K562 (cell line): ENCODE measurements around the gene TPI1.

ENCODE experiments used
- EP400 ChIP-seq: fragments of 450-650 bp; IDR thresholded peaks from 2 replicates; pipeline ENCODE4 v1.6.1; 2017; ENCODE audit warnings: antibody characterized with exemption, mild to moderate bottlenecking, moderate library complexity
- GTF2F1 ChIP-seq: IDR thresholded peaks from 2 replicates; pipeline ENCODE4 v1.6.1; 2011; ENCODE audit warnings: low read depth, low read length, improper control_type of control experiment
- HIVEP1 ChIP-seq: fragments of 250-450 bp; sonication (Bioruptor Pico); IDR thresholded peaks from 2 replicates; pipeline ENCODE4 v1.4.0; 2020; ENCODE audit warnings: mild to moderate bottlenecking
- PHB2 ChIP-seq: fragments of 450-650 bp; IDR thresholded peaks from 2 replicates; pipeline ENCODE4 v1.6.1; 2017; ENCODE audit warnings: low read depth
- PTBP1 ChIP-seq: fragments of 200-400 bp; formaldehyde crosslinking; IDR thresholded peaks from 2 replicates; pipeline ENCODE4 v1.6.1; 2017; ENCODE audit warnings: low read depth, low read length
- STAG1 ChIP-seq: sonication (generic); formaldehyde crosslinking; IDR thresholded peaks from 2 replicates; pipeline ENCODE4 v1.5.0; 2020; ENCODE audit warnings: missing genetic modification reagents, borderline replicate concordance
- TCF7 ChIP-seq: sonication (generic); IDR thresholded peaks from 2 replicates; pipeline ENCODE4 v1.6.1; 2016; ENCODE audit warnings: antibody characterized with exemption, borderline replicate concordance
- TEAD4 ChIP-seq, 2 experiments: sonication (generic) in 1 of 2; formaldehyde crosslinking in 1 of 2; IDR thresholded peaks; 2 replicates each; pipeline versions ENCODE4 v1.6.1 to v1.8.0; 2012 to 2022; ENCODE audit warnings: borderline replicate concordance in 1 of 2, inconsistent platforms in 1 of 2, low read length in 1 of 2, mild to moderate bottlenecking in 1 of 2, missing genetic modification reagents in 1 of 2
- ZNF24 ChIP-seq: fragments of 450-650 bp; IDR thresholded peaks from 2 replicates; pipeline ENCODE4 v1.6.1; 2016
- ZNF316 ChIP-seq: fragments of 450-650 bp; IDR thresholded peaks from 2 replicates; pipeline ENCODE4 v1.6.1; 2016
- TF ChIP-seq, protein P1 (sequence below), 2 experiments: fragments of 450-650 bp in 1 of 2; sonication (generic) in 1 of 2; formaldehyde crosslinking in 1 of 2; IDR thresholded peaks in 1 of 2; conservative IDR thresholded peaks in 1 of 2; 2 replicates each; pipeline versions ENCODE4 v1.6.1 to v1.8.1; 2016 to 2023; ENCODE audit warnings: mild to moderate bottlenecking in 2 of 2, moderate library complexity in 2 of 2, inconsistent platforms in 1 of 2, missing genetic modification reagents in 1 of 2

DNA sequence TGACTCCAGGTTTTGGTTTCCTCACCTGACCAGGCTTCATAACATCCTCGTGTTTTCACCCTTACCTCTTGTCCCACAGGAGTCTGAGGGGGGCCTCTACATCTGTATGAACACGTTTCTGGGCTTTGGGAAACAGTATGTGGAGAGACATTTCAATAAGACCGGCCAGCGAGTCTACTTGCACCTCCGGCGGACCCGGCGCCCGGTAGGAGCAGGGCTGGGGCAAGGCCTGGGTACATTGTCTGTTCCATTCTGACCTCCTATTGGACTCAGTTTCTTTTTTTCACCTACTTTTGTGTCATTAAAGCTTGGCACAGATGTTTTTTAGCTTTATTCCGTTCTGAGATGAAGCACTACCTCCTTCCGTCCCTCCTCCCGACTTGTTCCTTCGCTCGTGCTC is 12.0 kb upstream of the TPI1 start:
- no peak for TF ChIP-seq GTF2F1
- TF ChIP-seq PHB2: no peak
- no peak for TF ChIP-seq TCF7
- TF ChIP-seq STAG1 (CRISPR knock-in tag): no peak
- no peak for TF ChIP-seq EP400
- no peak for TF ChIP-seq ZNF316
- no peak for TF ChIP-seq TEAD4 (IDR thresholded peaks at IDR 0.05; ENCODE audit: low read length)
- TF ChIP-seq TEAD4 (CRISPR knock-in tag; IDR thresholded peaks at IDR 0.05; ENCODE audit: borderline replicate concordance): no peak
- TF ChIP-seq, protein P1, sequence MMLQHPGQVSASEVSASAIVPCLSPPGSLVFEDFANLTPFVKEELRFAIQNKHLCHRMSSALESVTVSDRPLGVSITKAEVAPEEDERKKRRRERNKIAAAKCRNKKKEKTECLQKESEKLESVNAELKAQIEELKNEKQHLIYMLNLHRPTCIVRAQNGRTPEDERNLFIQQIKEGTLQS (IDR thresholded peaks at IDR 0.05): no peak
- TF ChIP-seq, protein P1 (CRISPR knock-in tag; conservative IDR thresholded peaks at IDR 0.05): no peak
- TF ChIP-seq ZNF24: no peak
- no peak for TF ChIP-seq HIVEP1 (CRISPR knock-in tag)
- TF ChIP-seq PTBP1: no peak
